Activated naive CD8-positive, alpha-beta T cell (primary cell): ENCODE measurements around the gene TRABD2B.

ENCODE experiments used
- H3K27ac Mint-ChIP-seq: one replicate; pipeline ENCODE4 v1.8.0; 2021; ENCODE audit warnings: mixed read lengths
- H3K27me3 Mint-ChIP-seq: one replicate; pipeline ENCODE4 v1.8.0; 2021; ENCODE audit warnings: mixed read lengths
- H3K36me3 Mint-ChIP-seq: one replicate; pipeline ENCODE4 v1.8.0; 2021; ENCODE audit warnings: mixed read lengths
- H3K4me1 Mint-ChIP-seq: one replicate; pipeline ENCODE4 v1.8.0; 2021; ENCODE audit warnings: low read depth, mixed read lengths
- H3K4me3 Mint-ChIP-seq: one replicate; pipeline ENCODE4 v1.8.0; 2021; ENCODE audit warnings: mild to moderate bottlenecking, mixed read lengths
- H3K9me3 Mint-ChIP-seq: one replicate; pipeline ENCODE4 v1.8.0; 2021; ENCODE audit warnings: low read depth, mixed read lengths

TRABD2B gene

DNA sequence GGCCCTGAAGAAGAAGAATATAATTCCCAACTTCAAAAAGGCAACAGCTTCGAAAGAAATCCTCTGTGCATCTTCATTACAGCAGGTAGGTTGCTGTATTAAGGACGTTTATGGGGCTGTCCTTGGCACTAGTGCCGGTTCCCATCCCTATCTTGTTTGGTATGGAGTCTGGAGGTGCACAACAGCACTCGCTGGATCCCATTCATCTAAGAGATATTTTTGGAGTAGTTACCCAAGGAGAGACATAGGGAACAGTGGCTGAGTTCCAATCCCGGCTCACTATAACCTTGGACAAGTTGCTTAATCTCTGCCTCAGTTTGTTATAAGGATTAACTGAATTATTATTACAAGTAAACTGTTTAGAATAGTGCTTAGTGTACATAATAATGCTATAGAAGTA lies 106.4 kb downstream of the TRABD2B start:
- peaks cover 5% of the 10 kb centered on the region for H3K27me3 Mint-ChIP-seq
- no peak overlapping the region for H3K4me3 Mint-ChIP-seq
- H3K4me1 Mint-ChIP-seq = no peaks in the 10 kb centered on the region
- no peaks in the 10 kb centered on the region for H3K36me3 Mint-ChIP-seq
- H3K9me3 Mint-ChIP-seq = no peaks in the 10 kb centered on the region
- H3K27ac Mint-ChIP-seq = no peak overlapping the region

DNA sequence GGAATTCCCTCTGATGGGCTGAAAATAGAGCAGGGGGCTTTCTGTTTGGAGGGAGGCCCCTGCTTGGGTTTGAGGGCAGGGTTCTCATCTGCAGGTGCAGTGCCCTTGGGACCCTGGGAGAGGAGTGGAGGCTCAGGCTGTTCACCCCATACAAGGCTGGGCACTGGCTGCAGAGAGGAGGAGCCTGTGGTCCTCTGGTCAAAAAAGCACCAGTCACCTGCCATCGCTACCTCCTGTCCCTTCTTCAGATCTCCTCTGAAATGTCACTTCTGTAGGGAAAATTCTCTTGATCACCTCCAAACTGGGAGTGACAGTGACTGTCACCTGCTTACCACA lies 108.9 kb downstream of the TRABD2B start:
- H3K4me3 Mint-ChIP-seq = no peak overlapping the region
- no peaks in the 10 kb centered on the region for H3K9me3 Mint-ChIP-seq
- H3K36me3 Mint-ChIP-seq = no peaks in the 10 kb centered on the region
- H3K27me3 Mint-ChIP-seq = peaks cover 5% of the 10 kb centered on the region
- no peaks in the 10 kb centered on the region for H3K4me1 Mint-ChIP-seq
- H3K27ac Mint-ChIP-seq = no peak overlapping the region

DNA sequence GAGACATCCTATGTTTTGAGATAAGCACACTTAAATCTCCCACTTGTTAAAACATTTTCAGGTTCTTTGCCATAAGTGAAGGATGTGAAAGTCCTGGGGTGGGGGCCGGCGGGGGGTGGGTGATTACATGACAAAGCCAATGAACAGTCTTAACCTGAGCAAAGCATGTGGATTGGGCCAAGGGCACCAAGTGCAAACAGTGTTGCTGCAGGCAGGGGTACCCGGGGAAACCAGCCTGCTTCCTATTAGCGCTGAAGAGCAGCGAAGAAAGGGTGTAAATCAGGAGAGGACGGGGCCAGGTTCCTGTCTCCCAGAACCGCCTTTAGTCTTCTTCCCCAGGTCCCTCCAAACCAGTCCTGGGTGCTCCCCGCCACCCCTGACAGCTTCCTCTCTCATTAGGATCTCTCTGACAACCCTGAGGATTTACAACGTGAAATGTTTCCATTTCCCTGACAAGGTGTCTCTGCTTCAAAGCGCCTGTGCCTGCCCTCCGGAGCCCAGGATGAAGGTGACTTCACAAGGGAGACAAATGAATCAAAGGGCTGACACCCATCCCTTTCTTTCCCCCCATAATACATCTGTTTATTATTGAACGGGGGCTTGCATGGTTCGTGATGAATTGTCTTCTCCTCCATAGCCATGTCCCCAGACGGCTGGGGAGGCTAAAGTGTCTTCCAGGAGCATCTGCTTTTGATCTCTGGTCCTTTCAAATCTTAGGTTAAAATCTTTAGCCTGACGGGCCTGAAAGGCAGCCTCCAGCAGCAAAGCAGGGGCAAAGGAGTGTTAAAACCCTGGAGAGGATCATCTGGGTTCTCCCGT lies 109.5 kb downstream of the TRABD2B start:
- Mint-ChIP-seq H3K27ac (no peak overlapping the region), H3K27me3 (peaks cover 5% of the 10 kb centered on the region), H3K4me1 (no peaks in the 10 kb centered on the region), H3K9me3 (no peaks in the 10 kb centered on the region), H3K4me3 (no peak overlapping the region), H3K36me3 (no peaks in the 10 kb centered on the region)

DNA sequence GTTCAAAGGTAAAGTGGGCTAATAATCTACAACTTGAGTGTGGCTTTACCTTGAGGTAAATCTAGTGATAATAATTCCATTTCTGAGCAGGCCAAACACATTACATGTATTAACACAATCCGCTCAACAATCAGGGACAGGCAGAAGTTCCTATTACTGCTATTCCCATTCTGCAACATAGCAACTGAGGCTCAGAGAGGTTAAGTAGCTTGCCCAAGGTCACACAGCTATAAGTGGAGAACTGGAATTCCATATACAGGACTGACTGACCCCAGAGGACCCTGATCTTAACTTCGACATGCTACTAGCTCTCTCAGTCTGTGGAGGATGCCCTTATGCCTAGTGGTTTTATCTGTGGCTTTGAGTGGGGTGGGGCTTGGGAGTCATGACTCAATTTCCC lies 110.1 kb downstream of the TRABD2B start:
- Mint-ChIP-seq H3K9me3 (no peaks in the 10 kb centered on the region), H3K4me3 (no peak overlapping the region), H3K27ac (no peak overlapping the region), H3K36me3 (no peaks in the 10 kb centered on the region), H3K27me3 (peaks cover 5% of the 10 kb centered on the region), H3K4me1 (no peaks in the 10 kb centered on the region)

DNA sequence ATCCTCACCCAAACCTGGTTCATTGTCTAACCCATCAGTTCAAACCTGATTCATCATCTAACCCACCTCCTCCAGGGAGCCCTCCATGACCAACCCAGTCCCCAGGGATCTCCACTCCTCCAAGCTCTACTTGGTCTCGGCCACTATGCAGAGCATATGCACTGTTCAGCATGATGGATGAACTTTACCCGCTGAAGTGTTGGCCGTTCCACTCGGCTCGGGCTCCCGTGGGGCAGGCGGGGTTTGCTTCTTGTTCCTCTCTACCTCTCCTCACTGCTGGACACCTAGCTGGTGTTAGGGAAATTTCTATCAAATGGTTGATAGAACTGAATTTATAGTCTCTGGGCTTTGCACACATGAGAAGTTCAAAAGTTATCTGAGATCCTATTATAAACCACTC lies 111.0 kb downstream of the TRABD2B start:
- Mint-ChIP-seq H3K4me1 (no peaks in the 10 kb centered on the region), H3K9me3 (no peaks in the 10 kb centered on the region), H3K36me3 (no peaks in the 10 kb centered on the region), H3K4me3 (no peak overlapping the region), H3K27me3 (peaks cover 5% of the 10 kb centered on the region), H3K27ac (no peak overlapping the region)

DNA sequence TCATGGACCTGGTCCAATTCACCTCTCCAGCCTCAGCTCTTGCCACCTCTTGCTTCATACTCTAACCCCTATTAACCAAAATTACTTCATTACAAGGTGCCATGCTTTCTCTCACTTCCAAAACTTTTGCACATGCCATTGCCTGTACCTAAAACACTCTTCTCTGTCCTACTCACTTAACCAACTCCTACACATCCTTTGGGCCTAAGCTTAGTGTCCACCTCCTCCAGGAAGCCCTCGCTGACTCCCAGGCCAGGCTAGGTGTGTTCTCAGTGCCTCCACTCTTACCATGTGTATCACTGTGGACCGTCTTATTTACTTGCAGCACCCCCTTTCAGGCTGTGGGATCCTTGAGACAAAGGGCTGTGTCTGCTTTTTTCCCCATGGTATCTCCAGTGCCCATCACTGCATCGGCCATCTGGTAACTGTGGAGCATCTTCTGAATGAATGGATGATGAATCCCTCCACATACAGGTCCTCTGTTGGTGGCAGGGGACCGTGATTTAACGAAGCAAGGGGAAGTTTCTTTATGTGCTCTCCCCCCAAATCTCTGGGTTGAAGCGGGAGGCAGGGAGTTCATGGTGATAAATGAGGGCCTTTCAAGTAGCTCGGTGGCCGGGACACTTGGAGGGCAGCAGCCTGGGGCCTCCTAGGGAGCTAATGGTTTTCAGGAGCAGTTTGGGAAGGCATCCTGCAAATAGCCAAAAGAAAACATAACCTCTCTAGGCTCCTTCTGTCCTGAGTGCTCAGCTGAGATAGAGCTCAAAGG lies 111.9 kb downstream of the TRABD2B start:
- H3K4me1 Mint-ChIP-seq = no peaks in the 10 kb centered on the region
- H3K27ac Mint-ChIP-seq = no peak overlapping the region
- peaks cover 5% of the 10 kb centered on the region for H3K27me3 Mint-ChIP-seq
- H3K9me3 Mint-ChIP-seq = no peaks in the 10 kb centered on the region
- no peak overlapping the region for H3K4me3 Mint-ChIP-seq
- no peaks in the 10 kb centered on the region for H3K36me3 Mint-ChIP-seq

DNA sequence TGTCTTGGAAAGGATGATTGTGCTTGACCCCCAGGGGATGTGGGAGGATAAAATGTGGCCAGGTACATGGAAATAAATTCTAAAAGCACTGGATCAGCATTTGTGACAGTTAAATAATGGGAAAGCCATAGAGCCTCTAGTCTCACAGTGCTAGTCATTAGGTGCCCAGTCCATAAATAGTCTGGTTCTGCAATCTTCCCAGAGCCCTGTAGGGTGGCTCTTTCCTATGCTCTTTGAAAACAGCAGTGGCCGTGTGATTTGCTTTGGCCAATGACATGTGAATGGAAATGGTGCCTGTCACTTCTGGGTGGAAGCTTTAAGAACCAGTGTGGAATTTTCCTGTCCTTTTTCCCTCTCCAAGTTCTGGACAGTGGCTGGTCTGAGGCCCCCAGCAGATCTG lies 113.2 kb downstream of the TRABD2B start:
- no peak overlapping the region for H3K27ac Mint-ChIP-seq
- no peaks in the 10 kb centered on the region for H3K9me3 Mint-ChIP-seq
- H3K4me1 Mint-ChIP-seq = no peaks in the 10 kb centered on the region
- H3K27me3 Mint-ChIP-seq = peaks cover 4% of the 10 kb centered on the region
- H3K4me3 Mint-ChIP-seq = no peak overlapping the region
- no peaks in the 10 kb centered on the region for H3K36me3 Mint-ChIP-seq

DNA sequence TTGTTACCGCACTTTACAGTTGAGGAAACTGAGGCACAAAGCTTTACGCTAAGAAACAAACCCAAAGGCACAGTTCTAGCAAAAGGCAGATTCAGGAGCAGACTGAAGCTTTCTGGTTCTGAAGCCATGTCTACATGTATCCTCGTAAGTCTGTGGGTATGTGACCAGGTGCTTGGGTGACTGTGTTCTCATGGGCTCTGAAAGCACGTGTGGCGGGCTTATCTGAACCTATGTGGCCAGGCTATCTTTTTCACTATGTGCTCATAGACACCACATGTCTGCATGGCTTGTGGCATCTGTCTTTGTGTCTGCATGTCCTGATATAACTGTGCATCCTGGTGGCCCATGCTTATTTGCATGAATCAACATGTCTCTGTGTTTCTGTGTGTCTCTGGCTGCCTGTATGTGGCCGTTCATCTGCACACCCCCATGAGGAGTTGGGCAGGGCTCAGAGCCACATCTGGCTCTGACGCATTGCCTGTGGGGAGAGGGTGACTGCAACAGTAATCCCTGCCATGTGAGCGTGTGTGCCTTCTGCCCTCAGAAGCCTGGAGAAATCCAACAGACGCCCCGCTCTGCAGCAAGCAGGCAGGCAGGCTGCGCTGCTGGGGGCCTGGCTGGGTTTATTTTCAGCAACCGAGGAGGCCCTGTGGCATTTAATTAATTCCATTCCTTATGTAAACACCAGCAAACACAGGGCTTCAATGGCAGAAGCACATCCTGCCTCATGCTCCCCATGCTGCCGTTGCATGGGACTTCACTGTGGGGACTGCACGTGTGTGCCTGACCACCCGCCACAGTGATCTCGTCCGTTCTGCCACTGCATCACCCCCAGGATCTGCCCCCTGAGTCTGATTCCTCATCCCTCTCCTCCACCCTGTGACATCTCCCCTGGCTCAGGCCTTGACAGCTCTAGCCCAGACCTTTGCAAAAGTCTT lies 115.4 kb downstream of the TRABD2B start:
- Mint-ChIP-seq H3K27ac (no peak overlapping the region), H3K4me1 (no peaks in the 10 kb centered on the region), H3K27me3 (no peaks in the 10 kb centered on the region), H3K9me3 (no peaks in the 10 kb centered on the region), H3K36me3 (no peaks in the 10 kb centered on the region), H3K4me3 (no peak overlapping the region)

DNA sequence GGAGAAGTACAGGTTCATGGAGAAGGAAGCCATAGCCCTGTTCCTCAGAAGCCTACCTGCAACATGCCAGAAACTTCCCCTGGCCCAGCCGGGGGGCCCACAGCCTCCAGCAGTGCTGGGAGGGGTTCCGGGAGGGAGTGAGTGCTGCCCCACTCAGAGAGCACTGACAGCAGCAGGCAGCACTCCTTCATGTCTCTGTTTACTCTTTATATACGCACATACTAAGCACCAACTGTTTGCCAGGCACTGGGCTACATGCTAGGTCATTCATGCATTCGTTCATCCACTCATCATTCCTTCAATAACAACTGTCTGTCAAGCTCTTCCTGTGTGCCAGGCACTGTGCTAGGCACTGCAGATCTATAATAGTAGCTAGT lies 120.6 kb downstream of the TRABD2B start:
- no peaks in the 10 kb centered on the region for H3K4me1 Mint-ChIP-seq
- peaks cover 3% of the 10 kb centered on the region for H3K27me3 Mint-ChIP-seq
- H3K36me3 Mint-ChIP-seq = no peaks in the 10 kb centered on the region
- H3K27ac Mint-ChIP-seq = no peak overlapping the region
- H3K4me3 Mint-ChIP-seq = no peak overlapping the region
- no peaks in the 10 kb centered on the region for H3K9me3 Mint-ChIP-seq

DNA sequence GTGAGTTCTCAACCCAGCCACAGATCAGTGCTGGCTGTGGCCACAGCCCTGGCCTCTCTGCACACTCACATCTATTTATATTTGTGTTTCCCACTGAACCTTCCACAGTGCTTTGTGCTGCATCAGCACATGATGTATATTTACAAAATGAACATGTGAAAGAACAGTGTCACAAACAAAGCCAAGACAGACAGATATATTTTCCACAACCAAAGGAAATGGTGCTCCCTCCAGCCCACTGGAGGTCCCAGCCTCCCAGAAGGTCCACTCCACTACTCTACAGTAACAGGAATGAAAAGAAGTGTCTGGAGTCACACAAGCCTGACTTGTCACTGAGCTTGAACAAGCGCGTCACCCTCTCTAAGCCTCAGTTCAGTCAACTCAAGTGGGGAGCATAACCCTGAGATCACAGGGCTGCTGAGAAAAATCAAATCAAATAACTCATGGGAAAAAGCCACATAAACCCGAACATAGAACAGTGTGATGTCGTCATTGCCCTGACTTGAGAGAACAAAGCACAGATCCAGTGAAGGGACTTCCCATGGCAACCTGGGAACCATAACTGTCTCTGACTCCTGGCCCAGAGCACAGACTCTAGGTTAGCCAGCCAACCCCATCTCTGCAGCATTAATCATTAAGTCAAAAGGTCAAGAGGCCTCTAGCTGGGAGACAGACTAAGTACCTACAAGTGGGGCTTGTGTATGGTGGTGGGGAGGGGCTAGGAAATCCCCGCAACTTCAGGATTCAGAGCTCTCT lies 121.2 kb downstream of the TRABD2B start:
- no peak overlapping the region for H3K27ac Mint-ChIP-seq
- no peaks in the 10 kb centered on the region for H3K4me1 Mint-ChIP-seq
- no peak overlapping the region for H3K4me3 Mint-ChIP-seq
- no peaks in the 10 kb centered on the region for H3K36me3 Mint-ChIP-seq
- H3K27me3 Mint-ChIP-seq = peaks cover 3% of the 10 kb centered on the region
- H3K9me3 Mint-ChIP-seq = no peaks in the 10 kb centered on the region

DNA sequence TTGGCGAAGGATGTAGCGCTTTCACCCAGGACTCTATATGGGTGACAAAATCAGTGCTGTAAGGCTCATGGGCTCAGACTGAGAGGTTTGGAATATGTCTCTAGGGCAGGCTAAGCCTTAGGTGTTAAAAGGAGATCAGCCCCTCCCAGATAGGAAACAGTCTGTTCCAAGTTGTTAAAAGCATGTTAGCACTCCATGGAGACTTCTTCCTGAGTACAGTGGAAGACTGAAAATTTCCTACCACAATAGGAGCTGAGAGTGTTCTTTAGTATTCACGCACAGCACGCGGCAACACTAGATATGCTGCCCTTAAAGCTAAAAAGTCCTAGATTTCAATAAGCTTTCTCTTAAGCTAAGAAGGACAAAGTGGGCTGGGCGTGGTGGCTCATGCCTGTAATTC lies 122.1 kb downstream of the TRABD2B start:
- Mint-ChIP-seq H3K4me1 (no peaks in the 10 kb centered on the region), H3K9me3 (no peaks in the 10 kb centered on the region), H3K4me3 (no peak overlapping the region), H3K27me3 (peaks cover 3% of the 10 kb centered on the region), H3K36me3 (no peaks in the 10 kb centered on the region), H3K27ac (no peak overlapping the region)

DNA sequence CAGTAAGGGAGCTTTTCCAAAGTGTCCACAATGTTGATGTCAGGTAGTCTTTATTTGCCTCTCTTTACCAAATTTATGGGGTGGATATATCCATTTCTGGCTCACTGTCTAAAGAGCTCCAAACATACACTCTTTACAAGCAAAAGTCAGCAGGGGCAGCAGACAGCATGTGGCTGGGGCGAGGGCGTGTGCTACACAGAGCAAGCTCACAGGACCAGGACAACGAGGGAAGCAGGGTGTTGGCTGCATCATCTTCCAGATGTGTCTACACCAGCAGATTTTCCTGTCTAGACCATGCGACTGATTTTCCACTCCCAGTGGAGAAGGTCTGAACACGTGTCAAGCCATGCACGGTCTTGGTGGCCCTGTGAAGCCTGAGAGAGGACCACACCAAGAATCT lies 123.8 kb downstream of the TRABD2B start:
- Mint-ChIP-seq H3K4me3 (no peak overlapping the region), H3K27ac (no peak overlapping the region), H3K9me3 (no peaks in the 10 kb centered on the region), H3K27me3 (peaks cover 4% of the 10 kb centered on the region), H3K4me1 (no peaks in the 10 kb centered on the region), H3K36me3 (no peaks in the 10 kb centered on the region)

DNA sequence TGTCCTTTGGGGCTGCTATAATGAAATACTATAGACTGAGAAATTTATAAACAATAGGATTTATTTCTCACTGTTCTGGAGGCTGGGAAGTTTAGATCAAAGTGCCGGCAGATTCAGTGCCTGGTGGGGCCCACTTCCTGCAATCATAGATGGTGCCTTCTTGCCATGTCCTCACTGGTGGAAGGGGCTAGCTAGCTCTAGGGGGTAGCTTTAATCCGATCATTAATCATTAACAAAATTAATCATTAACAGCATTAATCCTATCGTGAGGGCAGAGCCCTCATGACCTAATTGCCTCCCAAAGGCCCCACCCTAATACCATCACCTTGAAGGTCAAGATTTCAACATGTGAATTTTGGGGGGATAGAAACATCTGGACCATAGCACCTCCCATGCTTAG lies 124.3 kb downstream of the TRABD2B start:
- no peaks in the 10 kb centered on the region for H3K36me3 Mint-ChIP-seq

DNA sequence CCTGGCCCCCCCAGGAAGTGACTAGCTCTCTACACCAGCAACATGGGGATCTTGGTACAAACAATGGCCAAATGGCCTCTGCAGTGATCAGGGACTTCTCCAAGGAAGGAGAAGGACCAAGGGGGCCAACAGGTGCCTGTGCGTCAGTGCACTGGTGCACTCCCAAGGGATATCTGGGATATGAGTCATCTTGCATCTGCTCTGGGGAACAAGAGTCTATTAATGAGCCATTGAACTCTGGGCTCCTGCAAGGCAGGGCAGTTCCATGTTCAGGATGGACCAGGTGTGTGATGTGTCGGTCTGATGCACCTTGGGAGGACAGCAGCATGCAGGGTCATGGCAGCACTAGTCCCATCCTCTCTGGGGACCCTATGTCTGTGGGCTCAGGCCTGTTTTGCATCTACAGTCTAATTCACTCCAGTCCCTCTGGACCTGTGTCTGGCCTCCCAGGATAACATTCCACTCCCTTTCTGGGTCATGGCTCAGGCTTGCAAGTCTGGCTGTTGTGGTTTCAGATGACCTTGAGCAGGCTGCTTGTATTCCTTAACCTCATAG lies 125.3 kb downstream of the TRABD2B start:
- Mint-ChIP-seq H3K27me3 (peaks cover 6% of the 10 kb centered on the region), H3K27ac (no peak overlapping the region)

More for the DNA sequence above, 124.3 kb downstream of the TRABD2B start:
- peaks cover 4% of the 10 kb centered on the region for H3K27me3 Mint-ChIP-seq
- no peaks in the 10 kb centered on the region for H3K9me3 Mint-ChIP-seq
- no peak overlapping the region for H3K4me3 Mint-ChIP-seq
- H3K27ac Mint-ChIP-seq = no peak overlapping the region
- H3K4me1 Mint-ChIP-seq = no peaks in the 10 kb centered on the region

More for the DNA sequence above, 125.3 kb downstream of the TRABD2B start:
- Mint-ChIP-seq H3K4me1 (no peaks in the 10 kb centered on the region), H3K9me3 (no peaks in the 10 kb centered on the region), H3K4me3 (no peak overlapping the region), H3K36me3 (no peaks in the 10 kb centered on the region)
